NB4 (cell line): Measurements from ENCODE around the gene KERA.

Experiments used
- DNase-seq: peaks from one replicate; pipeline ENCODE4 v3.0.0; 2010; ENCODE audit warnings: low read depth
- H3K4me3 ChIP-seq: one replicate; pipeline ENCODE4 v1.5.1; 2011; ENCODE audit warnings: mild to moderate bottlenecking, low read depth, low read length, moderate library complexity
- MYC ChIP-seq: IDR thresholded peaks from 2 replicates; pipeline ENCODE4 v1.6.1; 2011; ENCODE audit warnings: low read depth, low read length
- POLR2A ChIP-seq: IDR thresholded peaks from 2 replicates; pipeline ENCODE4 v1.6.1; 2011; ENCODE audit warnings: mild to moderate bottlenecking; ENCODE audit not compliant: insufficient read length; ENCODE audit errors: extremely low read depth
- TF ChIP-seq, protein P1 (sequence below): IDR thresholded peaks from 2 replicates; pipeline ENCODE4 v1.6.1; 2011; ENCODE audit warnings: low read depth, low read length
- TF ChIP-seq, protein P2 (sequence below): IDR thresholded peaks from one replicate; pipeline ENCODE4 v1.5.1; 2012; ENCODE audit warnings: low read depth, low read length

Gene KERA

DNA sequence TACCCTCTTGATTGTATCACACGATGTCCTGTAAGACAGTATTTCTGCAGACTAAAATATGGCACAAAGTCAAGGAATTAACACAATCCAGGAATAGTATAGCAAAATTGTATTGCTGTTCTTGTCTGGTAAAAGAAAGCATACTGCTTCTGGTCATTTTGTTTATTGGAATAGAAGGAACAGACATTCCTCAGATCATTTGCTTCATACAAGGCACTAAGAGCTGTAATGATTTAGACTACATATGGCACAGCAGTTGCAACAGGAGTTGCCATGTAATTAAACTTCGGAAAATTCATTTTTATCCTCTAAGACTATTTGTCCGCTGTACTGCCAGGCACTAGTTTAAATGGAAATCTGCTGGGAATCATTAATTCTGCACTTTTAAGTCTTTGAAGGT, 7.6 kb upstream of the KERA start:
- DNase-seq, result no peak
- TF ChIP-seq POLR2A, result no peak
- TF ChIP-seq MYC, result no peak
- TF ChIP-seq, protein P1, sequence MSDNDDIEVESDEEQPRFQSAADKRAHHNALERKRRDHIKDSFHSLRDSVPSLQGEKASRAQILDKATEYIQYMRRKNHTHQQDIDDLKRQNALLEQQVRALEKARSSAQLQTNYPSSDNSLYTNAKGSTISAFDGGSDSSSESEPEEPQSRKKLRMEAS, result no peak
- TF ChIP-seq, protein P2, sequence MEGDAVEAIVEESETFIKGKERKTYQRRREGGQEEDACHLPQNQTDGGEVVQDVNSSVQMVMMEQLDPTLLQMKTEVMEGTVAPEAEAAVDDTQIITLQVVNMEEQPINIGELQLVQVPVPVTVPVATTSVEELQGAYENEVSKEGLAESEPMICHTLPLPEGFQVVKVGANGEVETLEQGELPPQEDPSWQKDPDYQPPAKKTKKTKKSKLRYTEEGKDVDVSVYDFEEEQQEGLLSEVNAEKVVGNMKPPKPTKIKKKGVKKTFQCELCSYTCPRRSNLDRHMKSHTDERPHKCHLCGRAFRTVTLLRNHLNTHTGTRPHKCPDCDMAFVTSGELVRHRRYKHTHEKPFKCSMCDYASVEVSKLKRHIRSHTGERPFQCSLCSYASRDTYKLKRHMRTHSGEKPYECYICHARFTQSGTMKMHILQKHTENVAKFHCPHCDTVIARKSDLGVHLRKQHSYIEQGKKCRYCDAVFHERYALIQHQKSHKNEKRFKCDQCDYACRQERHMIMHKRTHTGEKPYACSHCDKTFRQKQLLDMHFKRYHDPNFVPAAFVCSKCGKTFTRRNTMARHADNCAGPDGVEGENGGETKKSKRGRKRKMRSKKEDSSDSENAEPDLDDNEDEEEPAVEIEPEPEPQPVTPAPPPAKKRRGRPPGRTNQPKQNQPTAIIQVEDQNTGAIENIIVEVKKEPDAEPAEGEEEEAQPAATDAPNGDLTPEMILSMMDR, result no peak
- no peak overlapping the region for H3K4me3 ChIP-seq

DNA sequence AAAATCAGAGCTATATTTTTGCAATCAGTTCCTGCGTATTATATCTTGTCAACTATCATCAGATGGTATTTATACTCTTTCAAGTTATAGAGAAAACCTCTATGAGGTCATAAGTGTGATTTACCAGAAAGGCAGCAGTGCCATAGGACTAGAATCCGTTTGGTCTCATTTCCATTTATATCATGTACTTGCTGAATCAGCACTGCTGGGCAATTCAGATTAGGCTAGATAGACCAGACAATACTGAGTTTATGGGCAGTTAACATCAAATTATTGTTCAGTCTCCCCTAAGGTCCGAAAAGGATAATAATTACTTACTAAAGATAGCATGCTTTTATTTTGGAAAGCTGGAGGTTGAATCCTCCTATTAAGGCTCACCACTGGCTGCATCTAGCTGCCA, 6.8 kb upstream of the KERA start:
- no peak for TF ChIP-seq POLR2A
- TF ChIP-seq, protein P1, result no peak
- DNase-seq, result no peak

DNA sequence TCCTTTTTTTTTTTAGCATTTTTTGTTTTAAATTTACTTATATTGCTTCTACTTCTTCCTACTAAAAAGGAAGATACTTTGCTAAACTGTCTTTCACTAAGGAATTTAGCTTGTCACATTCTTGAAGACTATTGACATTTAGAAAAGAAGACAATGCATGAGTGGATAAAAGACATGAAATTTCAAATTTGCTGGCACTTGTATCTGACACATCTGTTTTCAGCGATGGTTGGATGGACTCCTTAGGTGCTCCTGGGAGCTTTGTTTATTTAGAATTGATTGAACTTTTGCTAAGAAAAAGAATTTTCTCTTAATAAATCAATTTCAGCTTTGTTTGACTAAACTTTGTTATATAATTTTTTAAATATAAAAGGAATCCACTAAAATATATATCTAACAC, 3.3 kb upstream of the KERA start:
- H3K4me3 ChIP-seq, result no peak overlapping the region
- DNase-seq, result no peak
- TF ChIP-seq MYC (no peak), POLR2A (no peak)
- TF ChIP-seq, protein P2, result no peak
- TF ChIP-seq, protein P1, result no peak

More for the DNA sequence above, 6.8 kb upstream of the KERA start:
- no peak overlapping the region for H3K4me3 ChIP-seq

DNA sequence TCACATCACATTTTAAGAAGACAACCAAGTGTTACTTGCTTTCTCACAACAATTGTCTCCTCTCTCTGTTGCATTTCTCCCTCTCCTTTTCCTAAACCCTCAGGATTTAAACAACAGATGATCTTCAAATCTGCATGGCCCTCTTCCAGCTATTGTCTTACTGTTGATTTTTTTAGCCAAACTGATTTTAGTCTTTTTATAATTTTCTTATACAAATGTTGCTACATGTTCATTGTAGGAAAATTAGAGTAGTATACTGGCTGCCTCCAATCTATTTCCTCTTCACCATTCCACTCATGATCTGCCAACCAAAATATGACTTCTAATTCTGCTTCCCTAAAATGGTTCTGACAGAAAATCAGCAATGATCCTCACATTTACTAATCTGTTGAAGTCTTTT, 1.4 kb upstream of the KERA start:
- no peak for DNase-seq
- TF ChIP-seq POLR2A, result no peak
- TF ChIP-seq, protein P1, result no peak
- TF ChIP-seq, protein P2, result no peak
- H3K4me3 ChIP-seq, result no peak overlapping the region

DNA sequence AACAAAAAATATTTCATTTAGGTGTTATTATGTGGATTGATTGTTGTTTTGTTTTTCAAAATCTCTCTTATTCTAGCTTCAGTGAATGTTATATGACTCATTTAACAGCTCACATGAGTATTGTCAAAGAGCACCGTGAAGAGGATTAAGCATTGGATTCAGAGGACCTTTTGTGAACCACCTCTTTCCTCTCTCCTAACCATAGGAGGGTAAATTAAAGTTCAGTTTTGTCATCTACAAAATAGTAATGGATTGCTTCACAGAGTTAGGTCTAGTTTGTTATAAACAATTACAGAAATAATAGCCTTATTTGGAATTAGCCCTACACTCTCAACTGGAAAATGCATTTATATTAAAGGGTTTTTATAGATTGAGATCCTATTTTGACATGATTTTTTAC, 962 bp upstream of the KERA start:
- TF ChIP-seq POLR2A (no peak), MYC (no peak)
- H3K4me3 ChIP-seq, result no peak overlapping the region
- DNase-seq, result no peak

DNA sequence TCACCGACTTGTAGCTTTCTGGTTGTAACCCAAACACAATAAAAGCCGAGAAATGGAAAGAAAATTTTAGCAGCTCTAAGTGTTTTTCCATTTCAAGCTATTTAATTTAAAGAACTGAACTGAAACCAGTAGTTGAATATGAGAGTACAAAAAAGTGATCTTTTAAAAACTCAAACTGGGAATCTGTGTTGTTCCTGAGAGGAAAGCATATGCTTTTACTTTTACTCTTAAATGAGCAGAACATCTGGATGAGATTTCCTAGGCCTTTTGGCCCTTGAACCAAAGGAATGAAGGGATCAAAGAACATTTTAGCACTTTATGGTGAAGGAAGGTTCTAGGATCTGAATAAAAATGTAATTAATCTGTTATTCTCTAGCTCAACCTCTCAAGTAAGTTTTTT, 1.3 kb downstream of the KERA start:
- DNase-seq, result no peak
- TF ChIP-seq, protein P1, result no peak
- TF ChIP-seq POLR2A, result no peak
- TF ChIP-seq, protein P2, result no peak
- TF ChIP-seq MYC, result no peak
- H3K4me3 ChIP-seq, result no peak overlapping the region

DNA sequence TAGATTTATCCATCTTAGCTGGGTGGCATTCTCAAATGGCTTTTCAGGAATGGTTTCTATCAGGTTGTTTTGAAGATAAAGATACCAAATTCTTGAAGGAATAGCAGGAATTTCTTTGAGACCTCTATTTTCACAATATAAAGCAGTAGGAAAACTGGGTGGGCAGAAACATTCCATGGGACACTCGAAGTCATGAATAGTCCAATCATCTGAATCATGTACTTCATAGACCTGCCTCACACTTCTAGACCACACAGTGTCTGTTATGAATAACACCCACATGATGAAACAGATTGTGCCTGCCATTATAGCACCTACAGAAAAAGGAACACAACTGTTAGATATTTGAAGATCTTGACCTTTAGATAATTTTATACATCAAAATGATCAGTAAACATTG, 1.8 kb downstream of the KERA start:
- DNase-seq, result no peak
- H3K4me3 ChIP-seq, result no peak overlapping the region
- TF ChIP-seq POLR2A (no peak), MYC (no peak)
- TF ChIP-seq, protein P1, result no peak
- TF ChIP-seq, protein P2, result no peak
